GM12801 (cell line): ENCODE measurements around the gene RBM39.

Experiments used
- CTCF ChIP-seq: IDR thresholded peaks from one replicate; pipeline ENCODE4 v1.5.1; 2011; ENCODE audit warnings: control low read depth; ENCODE audit not compliant: insufficient read length; ENCODE audit errors: extremely low read depth

RBM39 gene

DNA sequence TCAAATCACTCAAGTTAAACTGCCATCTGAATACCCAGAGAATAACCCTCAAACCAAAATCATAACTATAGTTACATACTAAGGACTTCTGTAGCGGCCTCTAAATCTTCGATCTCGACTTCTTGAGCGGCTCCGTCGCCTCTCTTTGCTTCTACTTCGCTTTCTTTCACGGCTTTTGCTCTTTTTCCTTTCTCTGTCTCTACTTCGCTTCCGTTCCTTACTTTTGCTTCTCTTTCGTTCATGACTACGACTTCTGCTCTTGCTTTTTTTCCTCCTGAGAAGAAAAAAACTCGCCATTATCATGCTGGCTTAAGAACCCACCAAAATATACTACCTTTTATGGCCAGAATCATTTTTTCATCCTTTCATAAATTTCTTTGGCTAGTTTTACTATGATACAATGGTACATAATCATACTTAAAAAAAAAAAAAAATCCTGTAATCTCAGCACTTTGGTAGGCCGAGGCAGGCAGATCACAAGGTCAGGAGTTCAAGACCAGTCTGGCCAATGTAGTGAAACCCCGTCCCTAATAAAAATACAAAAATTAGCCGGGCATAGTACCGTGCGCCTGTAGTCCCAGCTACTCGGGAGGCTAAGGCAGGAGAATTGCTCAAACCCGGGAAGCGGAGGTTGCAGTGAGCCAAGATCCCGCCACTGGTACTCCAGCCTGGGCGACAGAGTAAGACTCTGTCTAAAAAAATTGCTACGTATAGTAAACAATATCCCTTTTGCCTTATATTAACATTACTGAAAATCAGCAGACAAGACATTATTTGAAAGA, 10.0 kb downstream of the RBM39 start:
- TF ChIP-seq CTCF = no peak

DNA sequence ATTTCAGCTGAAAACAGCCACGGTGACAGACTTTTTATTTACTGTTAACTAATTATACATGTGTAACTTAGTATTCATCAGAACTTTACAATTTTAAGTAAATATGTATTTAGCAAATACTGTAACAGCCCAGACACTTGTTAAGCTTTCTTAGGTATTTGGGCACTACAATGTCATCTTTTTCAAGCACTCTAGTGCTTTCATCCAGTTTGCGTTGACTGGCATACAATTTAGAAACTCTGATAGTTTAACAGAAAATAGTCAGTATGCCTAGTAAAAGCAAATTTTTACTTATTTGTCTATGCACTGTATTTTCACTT, 10.6 kb downstream of the RBM39 start:
- no peak for TF ChIP-seq CTCF

GRCh38 chr20:35730583-35731468, 11.2 kb downstream of the RBM39 start:
- TF ChIP-seq CTCF = no peak

DNA sequence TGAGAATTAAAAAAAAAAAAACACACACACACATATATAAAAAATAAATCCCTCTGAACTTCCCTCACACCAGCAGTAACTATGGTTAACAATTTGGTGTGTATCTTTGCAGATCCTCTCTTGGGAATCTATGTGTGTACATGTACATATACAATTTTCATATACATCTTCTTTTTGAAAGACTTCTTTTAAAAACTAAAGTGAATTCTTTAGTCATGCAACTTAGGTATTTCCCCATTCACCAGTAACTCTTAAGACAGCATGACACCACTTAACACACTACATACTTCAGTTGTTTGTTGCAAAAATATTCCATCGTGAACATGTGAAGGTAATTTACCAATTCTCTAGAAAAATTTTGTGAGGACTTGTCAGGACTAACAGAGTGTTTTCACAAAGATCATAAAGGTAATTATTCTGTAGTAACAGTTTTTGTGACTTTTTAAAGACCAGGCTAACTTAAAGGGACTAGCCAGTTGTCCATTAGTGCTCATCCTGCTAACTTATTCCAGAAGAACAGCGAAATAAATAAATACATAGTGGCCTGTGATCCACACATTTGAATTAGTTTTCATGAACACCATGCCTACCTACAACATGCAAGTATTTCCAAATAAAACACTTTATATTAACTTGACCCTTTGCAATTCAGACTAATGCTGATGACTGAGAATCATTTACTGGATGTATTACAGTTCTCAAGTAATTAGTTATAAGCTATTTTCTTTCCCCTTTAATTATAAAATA, 12.1 kb downstream of the RBM39 start:
- TF ChIP-seq CTCF = no peak

GRCh38 chr20:35729283-35729807, 12.7 kb downstream of the RBM39 start:
- no peak for TF ChIP-seq CTCF

DNA sequence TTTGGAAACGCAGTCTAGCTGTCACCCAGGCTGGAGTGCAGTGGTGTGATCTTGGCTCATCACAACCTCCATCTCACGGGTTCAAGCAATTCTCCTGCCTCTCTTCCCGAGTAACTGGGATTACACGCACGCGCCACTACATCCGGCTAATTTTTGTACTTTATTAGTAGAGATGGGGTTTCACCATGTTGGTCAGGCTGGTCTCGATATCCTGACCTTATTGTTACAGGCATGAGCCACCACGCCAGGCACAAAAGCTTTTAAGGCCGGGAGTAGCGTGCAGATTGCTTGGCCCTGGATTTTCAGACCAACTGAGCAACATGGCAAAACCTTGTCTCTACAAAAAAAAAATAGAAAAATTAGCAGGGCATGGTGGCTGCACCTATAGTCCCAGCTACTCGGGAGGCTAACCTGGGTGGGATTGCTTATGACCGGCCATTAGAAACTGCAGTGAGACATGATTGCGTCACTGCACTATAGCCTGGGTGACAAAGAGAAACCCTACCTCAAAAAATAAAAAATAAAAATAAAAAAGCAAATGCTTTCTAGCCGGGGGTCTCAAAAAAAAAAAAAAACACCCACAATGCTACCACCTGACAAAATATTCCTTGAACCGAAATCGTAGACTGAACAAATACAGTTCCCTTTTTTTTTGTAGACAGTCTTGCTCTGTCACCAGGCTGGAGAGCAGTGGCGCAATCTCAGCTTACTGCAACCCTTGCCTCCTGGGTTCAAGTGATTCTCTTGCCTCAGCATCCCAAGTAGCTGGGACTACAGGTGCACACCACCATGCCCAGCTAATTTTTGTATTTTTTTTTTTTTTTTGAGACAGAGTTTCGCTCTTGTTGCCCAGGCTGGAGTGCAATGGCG, 15.0 kb downstream of the RBM39 start:
- no peak for TF ChIP-seq CTCF
